GM21390 (cell line): Measurements from ENCODE around the gene APPBP2.
"Not testable (repeated sequence)": the region's sequence is repeated elsewhere in the genome, so short reads cannot be mapped to it uniquely, and the experiment has no call there.

ENCODE experiments used
- ATAC-seq: cut with Tn5 transposase; IDR thresholded peaks from one replicate; pipeline ENCODE4 v1.9.1; 2021; ENCODE audit not compliant: unreplicated experiment

Gene APPBP2

DNA sequence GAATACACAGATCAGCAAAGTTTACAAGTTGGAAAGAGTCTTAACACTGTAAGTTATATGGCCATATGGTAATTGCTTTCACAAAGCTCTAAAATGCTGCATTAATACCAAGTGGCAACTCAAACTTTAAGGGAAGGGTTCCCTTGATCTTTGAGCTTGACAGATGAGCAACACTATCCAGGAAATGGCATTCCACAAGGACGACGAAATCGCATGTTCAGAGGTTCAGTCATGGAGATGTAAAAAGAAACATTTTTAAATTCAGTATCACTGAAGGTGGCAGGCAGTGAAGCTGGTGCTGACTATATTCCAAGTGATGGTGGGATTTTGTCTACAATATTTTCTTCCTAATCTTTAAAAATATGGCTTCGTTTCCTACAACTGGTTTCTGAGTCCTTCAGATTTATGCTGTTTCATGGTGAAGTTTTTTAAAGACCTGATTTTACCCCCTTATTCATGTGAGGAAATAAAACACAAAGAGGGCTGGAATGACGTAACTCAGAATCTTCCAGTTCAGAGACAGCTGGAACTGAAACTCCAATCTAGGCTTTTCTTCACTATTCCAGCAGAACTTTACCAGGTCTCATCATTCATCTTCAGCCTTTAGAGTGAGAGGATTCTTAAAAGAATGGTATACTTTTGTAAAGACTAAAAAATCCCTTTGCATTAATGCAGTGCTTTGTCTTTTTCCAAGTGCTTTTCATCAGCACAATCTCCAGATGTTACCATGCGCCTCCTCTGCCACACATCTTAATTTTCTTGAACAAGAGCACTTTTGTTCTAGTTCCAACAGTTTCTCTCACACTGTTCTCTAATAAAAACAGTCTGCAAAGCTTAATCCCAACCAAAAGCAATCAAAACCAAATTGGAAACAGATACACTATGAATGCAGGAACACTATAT, 83.5 kb downstream of the APPBP2 start:
- no peak for ATAC-seq

DNA sequence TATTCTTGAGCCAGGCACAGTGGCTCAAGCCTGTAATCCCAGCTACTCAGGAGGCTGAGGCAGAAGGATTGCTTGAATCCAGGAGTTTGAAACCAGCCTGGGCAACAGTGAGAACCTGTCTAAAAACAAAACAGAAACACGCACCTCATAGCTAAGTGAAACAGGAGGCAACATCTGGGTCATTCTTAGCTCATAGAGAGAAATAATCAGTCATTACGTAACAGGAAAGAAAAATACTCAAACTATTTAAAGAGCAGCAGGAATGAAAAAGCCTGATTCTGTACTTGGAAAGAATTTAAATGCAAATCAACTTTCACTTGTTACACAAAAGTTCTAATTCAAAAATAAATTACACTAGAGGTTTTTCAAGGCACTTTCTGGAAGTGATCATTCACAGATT, 86.5 kb downstream of the APPBP2 start:
- ATAC-seq = peak; percentile 49

DNA sequence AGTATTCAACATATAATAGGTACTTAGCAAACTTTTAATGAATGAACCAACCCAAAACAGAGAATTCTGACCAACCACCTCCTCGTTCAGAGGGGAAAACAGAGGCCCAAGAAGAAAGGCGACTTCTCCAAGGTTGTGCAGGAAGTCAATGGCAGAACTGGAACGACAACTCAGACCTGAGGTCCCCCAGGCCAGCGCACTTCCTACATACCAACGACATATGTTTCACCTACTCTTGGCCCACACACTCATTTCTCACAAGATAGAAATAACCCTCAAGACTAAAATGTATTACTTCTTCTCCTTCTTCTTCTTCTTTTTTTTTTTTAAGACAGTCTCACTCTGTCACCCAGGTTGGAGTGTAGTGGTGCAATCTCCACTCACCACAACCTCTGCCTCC, 89.4 kb downstream of the APPBP2 start:
- ATAC-seq = no peak

DNA sequence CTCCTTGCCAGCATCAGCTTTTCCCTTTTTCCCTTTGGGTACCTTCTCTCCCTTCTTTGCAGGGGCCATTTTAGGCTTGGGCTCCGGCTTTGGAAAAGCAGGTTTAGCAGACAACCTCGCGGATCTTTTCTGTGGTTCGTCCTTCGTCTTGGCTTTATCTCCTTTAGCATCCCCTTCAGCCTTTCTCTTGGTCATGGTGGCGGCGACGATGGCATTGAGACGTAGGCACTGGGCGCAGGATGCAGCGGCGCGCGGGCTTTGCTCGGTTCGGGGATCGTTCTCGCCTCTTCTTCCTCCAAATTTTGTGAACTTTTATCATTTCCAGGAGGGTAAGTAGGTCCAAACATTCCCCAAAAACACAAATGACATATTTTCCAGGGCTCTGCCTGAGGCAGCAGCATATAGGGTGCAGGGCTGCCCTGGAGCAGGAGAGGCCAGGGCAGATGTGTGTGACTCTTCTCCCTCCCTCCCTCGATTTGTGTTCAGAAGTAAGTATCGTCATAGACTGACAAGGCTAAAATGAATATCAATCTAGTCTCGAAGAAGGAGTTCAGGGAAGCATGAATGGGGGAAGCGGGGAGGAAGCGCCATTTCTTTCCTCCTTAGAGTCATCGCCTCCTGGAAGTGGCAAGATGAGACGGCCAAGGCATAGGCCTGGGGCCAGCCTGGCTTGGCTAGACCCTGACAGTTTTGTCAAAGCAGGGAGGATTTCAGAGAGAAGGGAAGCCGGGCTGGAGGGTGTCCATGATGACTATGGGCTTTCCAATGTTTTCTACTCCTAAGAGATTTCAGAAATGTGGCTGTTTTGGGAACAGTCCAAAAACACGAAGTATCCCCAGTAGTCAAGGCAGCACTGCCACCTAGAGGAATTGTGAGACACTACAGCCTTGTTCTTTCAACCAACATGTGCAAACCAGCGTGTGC, 90.5 kb downstream of the APPBP2 start:
- no peak for ATAC-seq

DNA sequence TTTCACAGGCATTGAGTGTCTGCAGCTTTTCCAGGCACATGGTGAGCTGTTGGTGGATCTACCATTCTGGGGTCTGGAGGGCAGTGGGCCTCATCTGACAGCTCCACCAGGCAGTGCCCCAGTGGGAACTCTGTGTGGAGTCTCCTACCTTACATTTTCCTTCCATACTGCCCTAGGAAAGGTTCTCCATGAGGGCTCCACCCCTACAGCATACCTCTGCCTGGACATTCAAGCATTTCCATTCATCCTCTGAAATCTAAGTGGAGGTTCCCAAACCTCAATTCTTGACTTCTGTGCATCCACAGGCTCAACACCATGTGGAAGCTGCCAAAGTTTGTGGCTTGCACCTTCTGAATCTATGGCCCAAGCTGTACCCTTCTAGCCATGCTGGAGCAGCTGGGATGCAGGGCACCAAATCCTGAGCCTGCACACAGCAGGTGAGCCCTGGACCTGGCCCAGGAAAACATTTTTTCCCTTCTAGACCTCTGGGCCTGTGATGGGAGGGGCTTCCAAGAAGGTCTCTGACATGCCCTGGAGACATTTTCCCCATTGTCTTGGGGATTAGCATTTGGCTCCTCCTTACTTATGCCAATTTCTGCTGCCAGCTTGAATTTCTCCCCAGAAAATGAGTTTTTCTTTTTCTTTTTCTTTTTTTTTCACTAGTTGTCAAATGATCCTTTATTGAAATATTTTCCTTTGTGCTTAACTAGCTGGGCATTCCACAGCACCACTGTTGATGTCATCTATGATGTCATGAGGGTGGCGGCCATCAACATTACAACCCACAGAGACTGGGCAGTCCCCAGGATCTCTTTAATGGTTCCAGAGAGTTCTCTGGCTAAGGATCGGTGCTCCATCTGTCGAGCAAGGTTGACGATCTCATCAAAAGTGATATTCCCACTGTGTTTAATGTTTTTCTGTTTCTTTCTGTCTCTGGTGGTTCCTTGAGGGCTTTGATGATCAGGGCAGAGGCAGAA, 92.7 kb downstream of the APPBP2 start:
- ATAC-seq = not testable (repeated sequence)

DNA sequence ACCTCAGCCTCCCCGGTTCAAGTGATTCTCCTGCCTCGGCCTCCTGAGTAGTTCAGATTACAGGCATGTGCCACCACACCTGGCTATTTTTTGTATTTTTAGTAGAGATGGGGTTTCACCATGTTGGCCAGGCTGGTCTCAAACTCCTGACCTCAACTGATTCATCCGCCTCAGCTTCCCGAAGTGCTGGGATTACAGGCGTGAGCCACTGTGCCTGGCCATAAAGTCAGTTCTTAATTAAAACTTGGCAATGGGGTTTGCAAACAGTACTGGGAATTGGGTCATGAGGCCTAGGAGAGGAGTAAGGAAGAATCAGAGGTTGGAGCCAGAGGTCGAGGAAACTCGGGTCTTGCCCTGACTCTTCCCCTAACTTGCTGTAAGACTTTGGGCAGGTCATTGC, 95.5 kb downstream of the APPBP2 start:
- ATAC-seq = not testable (repeated sequence)

DNA sequence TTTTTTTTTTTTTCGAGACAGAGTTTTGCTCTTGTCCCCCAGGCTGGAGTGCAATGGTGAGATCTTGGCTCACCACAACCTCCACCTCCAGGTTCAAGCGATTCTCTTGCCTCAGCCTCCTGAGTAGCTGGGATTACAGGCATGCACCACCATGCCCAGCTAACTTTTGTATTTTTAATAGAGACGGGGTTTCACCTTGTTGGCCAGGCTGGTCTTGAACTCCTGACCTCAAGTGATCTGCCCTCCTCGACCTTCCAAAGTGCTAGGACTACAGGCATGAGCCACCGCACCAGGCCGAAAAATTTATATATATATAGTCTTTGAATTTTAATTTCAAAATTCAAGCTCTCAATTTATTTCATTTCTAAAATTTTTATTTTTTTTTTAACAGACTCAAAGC, 97.6 kb downstream of the APPBP2 start:
- ATAC-seq = not testable (repeated sequence)

DNA sequence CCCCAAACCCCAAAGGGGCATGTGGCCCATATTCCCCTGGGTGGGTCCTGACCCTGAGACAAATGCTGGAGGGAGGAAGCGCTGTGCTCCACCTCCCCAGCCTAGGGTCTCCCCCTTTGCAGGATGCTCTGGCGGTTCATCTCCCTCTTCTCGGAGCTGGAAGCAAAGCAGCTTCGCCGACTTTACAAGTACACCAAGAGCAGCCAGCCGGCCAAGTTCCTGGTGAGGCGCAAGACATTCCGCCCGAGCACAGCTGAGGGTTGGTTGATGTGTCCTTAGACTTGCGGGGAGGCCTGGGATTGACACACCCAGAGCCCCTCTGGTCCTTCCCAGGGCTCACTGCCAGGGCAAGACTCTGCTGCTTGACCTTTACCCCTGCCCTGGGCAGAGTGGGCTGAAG, 99.4 kb downstream of the APPBP2 start:
- no peak for ATAC-seq

DNA sequence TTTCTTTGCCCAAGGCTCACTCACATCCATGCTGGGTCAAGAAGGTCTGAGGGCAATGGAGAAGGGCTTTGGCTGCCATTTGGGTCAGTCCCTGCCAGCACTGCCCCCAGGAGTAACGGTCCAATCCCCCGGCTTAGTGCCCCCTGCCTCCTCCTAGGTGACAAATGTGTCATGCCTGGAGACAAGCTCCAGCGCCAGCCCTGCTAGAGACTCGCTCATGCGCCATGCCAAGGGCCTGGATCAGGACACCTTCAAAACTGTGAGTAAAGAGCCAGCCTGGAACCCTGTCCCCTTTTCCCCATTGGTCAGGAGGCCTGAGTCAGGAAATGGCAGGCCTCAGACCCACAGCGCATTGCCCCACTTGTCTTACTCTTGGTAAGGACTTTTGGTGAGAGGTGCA, 100.4 kb downstream of the APPBP2 start:
- ATAC-seq = no peak

DNA sequence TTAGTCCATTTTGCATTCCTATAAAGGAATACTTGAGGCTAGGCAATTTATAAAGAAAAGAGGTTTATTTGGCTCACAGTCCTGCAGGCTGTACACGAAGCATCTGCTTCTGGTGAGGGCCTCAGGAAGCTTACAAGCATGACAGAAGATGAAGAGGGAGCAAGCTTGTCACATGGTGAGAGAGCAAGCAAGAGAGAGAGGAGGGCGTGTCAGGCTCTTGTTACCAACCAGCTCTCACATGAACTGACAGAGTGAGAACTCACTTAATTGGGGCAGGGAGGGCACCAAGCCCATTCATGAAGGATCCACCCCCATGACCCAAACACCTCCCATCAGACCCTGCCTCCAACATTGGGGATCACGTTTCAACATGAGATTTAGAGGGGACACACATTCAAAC, 102.2 kb downstream of the APPBP2 start:
- no peak for ATAC-seq

DNA sequence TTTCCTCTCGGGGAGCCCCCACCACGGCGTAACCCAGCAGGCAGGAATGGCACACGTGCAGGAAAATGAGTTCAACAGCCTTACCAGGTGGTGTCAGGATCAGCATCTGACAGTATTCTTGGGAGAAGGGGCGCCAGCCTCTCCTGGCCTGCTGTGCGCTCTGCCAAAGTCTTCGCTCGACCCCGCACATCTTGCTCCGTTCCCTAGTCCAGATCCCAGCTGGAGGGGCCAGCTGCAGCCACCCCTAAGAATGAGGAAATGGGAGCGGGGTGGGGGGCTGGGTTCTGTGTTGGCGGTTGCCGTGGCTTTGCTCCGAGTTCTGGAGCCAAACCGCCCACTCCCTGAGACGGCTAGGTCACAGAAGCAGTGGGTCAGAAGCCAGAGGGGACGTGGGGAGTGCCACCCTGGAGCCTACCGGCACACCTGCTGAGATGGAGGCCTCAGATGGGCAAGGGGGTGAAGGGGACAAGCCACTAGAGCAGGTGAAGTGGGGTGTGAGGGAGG, 103.8 kb downstream of the APPBP2 start, which contains the start of gene CHCT1:
CHCT1 (plus strand) TSS at position 328 of the 504 bp plus-strand sequence; CDS start at position 432, 104 bp downstream.
- no peak for ATAC-seq

DNA sequence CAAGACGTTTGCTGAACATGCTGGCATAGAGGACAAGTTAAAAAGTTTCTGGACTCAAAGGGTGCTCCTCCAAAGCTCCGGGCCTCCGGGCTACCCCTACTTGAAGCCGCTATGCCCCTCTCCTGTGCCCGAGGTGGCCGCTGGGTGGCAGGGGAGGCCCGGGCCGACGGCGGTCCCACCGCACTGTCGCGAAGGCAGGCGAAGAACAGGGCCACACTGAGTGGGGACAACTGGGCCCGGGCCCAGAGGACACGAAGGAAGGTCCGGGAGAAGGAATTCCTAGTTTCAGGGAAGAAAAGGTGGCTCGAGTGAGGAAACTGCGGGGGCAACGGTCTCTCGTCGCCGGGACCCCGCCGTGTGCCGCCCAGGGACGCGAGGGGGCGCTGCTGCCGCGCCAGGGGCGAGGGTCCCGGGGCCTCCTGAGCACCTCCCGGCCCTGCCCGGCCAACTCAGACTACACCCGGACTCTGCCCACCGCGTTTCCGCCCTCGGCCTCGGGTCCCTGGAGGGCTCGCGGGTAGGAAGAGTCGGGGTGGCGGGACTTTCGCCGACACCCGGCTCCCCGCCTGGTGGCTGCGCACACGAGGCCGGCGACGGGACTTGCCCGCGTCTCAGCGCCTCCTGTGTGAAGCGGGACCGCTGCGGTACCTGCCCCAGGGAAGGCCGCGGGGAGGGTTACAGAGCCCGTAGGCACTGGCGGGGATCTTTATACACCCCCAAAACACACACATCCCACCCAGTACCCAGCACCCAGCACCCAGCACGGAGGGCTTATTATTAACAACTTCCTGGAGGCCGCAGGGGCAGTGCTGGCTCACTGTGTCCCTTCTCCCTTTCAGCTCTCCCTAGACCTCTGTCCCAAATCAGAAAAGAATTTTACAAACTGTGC, 104.5 kb downstream of the APPBP2 start:
- peak; percentile 92 for ATAC-seq

DNA sequence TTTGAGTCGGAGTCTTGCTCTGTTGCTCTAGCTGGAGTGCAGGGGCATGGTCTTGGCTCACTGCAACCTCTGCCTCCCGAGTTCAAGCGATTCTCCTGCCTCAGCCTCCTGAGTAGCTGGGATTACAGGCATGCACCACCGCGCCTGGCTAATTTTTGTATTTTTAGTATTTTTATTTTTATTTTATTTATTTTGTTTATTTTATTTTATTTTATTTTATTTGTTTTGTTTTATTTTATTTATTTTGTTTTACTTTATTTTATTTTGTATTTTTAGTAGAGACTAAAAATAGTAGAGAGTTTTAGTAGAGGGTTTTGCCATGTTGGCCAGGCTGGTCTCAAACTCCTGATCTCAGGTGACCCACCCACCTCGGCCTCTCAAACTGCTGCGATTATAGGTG, 106.2 kb downstream of the APPBP2 start:
- ATAC-seq = not testable (repeated sequence)

DNA sequence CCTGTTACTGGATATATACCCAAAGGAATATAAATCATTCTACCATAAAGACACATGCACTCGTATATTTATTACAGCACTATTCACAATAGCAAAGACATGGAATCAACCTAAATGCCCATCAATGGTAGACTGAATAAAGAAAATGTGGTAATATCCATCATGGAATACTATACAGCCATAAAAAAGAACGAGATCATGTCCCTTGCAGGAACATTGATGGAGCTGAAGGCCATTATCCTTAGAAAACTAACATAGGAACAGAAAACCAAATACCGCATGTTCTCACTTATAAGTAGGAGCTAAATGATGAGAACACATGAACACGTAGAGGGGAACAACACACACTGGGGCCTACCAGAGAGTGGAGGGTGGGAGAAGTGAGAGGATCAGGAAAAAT, 107.0 kb downstream of the APPBP2 start:
- ATAC-seq = not testable (repeated sequence)

DNA sequence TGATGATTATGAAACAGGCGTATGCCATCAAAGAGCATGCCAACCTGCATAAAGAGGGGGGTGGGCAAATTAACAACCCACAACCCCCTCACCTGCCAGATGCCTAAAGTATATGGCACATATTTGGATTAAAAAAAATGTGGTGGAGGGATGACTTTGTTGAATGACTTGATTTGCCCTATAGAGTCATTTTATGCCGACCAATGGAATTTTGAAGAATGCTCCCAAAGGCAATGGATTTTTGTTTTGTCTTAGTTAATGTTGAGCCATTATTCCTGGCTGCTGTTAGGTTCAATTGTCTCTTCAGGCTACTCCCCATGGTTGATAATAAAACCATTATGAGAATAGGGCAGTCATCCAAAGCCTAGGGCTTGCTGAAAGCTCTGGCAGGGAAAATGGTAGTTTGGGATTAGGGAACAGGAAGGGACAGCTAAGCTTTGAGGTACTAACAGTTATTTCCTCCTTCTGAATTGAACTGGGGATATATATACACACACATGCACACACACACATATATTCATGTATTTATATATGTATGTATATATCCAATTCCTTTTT, 109.6 kb downstream of the APPBP2 start:
- ATAC-seq = no peak

DNA sequence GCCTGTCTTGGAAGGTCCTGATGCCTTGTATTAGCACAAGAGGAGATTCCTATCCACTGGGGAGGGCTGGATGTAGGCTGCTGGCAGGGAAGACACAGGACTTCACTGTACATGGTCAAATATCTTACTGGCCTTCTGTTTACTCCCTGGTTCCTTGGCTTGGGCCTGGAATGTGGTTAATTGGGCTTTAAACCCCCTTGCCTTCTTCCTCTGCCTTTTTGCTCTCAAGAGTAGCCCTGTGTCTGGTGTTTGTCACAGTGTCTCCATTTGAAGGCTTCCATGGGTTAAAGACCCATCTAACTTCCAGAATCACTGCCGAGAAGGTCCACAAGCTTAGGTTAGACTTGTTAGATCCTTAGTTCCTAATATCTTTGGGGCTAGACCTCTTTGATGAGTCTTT, 110.9 kb downstream of the APPBP2 start:
- no peak for ATAC-seq

DNA sequence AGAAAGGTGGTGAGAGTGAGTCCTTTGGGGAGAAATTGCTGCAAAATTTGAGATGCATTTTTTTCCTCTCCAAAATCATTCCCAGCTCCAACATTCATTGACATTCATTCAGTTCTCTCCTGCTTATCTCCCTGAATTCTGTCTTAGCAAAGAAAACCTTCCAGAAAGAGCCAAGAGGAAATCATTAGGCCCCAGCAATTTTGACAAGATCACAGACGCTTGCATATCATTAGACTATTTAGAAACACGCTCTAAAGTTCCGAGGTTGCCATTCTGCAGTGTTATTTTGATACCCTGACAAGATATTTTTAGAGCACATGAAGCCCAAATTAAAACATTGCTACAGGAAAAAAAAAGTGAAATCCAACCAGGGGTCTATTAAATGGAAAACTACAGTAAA, 113.3 kb downstream of the APPBP2 start:
- no peak for ATAC-seq

DNA sequence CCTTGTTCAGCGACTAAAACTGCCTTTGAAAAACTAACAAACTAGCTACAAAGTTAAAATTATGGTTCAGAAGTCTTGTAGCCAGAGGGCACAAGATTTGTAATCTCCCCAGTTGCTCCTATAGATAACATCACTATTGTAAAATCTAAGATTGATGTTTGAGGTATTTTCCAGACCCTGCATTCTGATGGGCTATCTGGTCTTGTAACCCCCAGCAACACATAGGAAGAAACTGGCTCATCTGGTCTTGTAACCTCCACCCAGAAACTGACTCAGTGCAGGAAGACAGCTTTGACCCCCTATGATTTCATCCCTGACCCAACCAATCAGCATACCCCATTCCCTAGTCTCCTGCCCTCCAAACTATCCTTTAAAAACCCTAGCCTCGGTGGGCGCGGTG, 116.0 kb downstream of the APPBP2 start:
- no peak for ATAC-seq

DNA sequence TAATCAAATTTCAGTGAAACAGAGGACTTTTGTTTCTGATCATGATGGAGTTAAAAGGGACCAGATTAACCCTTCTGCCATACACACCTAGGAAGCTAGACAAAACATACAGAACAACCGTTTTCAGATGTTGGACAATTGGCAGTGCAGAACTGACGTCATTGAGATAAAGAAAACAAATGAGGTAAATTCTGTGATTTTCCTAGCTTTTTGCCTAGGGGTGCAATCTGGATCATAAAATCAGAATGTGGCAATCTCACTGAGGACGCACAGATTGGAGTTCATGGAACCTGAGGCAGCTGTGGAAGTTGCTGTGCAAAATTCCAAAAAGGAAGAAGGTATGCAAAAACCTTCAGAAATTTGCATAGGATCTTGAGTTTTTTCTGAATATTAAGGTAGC, 119.2 kb downstream of the APPBP2 start:
- ATAC-seq = no peak
